GDM1 (cell line): ENCODE results near the gene C2CD4B.

Experiments
- DNase-seq: peaks from one replicate; lab custom pipeline; 2025; lab: John Stamatoyannopoulos, UW

The C2CD4B gene, protein sequence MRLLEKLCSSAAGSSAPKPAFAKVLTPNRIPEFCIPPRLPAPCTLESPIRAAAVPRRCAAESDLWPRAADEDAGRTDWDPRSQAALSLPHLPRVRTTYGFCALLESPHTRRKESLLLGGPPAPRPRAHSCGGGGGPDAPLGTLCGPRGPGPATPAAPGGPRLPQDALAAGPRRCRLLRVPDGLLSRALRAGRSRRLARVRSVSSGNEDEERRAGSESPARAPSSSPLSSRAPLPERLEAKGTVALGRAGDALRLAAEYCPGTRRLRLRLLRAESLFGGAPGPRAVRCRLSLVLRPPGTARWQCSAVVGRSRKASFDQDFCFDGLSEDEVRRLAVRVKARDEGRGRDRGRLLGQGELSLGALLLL

DNA sequence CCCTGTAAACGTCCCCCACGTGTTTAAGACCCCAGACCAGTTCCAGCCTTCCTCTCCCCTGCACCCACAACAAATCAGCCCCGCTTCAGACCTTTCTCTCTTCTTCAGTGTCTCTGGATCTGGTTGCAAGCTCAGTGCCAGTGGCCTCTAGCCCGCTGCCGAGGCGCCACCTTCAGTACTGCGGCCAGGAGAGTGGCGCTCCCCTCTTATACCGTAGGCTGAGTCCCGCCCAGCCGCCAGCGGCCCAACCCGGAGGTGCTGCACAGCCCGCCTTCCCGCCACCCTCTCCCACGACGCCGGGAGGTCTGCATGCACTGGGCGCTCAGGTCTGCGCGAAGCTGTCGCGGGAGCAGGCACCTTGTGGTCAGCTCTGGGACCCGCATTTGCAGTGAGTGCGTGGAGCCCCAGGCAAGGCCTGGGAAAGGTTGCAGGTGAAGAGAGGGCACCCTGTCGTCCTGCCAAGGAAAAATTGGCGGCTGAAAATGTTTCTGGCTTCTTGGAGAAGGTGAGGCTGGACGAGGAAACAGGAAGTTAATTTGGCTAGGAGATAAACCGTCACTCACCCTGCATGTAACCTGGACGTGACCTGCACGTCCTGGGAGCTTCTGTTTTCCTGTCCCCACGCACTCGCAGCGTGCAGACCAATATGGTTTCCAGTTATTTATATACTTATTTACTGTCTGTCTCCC, at the start of gene C2CD4B:
C2CD4B (minus strand) TSS at position 182 of the 689 bp plus-strand sequence. CDS start 301 bp downstream, outside the sequence.
- DNase-seq: no peak

DNA sequence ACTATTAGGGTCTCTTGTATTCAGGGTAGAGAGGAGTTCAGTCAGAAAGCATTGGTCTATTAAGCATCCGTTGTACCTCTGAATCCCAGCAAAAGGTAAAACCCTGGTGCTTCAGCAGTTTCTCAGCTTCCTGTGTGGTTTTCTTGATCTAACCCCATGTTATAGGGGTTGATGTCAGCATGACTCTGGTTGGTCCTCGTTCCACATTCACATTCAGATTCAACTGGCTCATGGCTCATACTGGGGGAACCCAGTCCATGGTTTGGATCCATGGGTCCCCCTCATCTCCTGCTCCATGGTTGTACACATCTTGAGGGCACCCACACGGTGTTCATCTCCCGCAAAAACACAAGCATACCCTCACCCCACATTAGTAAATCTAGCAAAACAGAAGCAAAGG, 47.7 kb upstream of the C2CD4B start:
- DNase-seq: no peak

DNA sequence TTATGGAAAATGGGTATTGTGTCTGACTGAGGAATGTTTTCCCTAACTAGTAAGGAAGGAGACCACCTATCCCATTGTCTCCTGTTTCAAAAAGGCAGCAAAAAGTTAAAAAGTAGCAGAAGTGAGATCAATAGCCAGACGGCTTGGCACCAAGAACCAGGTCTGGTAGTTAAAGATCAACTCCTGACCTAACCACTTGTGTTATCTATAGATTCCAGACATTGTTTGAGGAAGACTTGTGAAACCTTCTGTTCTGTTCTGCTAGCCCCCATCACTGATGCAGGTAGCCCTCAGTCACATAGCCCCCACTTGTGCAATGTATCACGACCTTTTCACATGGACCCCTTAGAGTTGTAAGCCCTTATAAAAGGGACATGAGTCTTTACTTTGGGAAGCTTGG, 46.3 kb upstream of the C2CD4B start:
- no peak for DNase-seq

DNA sequence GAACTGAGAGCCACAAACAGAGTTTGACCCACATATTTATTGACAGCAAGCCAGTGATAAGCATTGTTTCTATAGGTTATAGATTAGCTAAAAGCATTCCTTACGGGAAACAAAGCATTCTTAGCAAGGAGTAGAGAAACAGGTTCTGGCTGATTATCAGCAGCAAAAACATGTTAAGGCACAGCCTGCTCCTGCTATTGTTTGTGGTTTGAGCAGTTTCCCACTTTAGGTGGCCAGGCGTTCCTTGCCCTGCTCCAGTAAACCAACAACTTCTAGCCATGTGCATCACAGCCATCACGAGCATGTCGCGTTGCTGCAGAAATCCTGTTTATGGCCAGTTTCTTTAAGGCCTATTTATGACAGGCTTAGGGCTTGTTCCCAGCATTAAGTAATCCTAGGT, 44.7 kb upstream of the C2CD4B start:
- no peak for DNase-seq

DNA sequence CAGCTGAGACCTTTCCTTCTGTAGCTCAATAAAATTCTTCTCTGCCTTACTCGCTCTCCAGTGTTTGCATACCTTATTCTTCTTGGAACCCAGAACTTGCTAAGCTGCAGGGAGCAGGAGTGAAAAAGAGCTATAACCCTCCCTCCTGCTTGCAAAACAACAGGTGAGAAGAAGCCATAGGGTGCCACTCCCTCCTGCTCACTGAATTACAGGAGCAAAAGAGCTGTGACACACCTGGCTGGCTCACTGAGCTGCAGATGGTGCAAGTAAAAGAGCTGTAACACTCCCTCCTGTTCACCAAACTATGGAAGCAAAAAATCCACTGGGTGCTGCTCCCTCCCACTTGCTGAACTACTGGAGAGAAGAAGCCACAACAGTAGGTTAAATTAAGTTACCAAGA, 44.2 kb upstream of the C2CD4B start:
- no peak for DNase-seq

DNA sequence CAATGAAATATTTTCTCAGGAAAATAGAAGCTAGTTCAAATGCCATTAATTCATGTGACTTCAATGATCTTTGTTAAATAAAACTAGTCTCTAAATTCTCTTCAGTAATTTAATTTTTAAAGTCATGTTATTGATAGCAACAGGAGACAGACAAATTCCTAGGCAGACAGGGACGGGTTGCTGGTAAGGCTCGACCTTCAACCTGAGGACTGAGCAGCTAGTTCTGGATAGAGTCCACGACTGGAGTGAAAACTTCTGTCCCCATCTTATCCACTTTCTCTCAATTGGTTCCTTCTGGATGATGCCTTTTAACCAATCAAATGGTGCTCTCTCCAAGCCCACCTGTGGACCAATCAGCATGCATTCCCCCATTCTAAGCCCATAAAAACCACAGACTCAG, 43.8 kb upstream of the C2CD4B start:
- no peak for DNase-seq

DNA sequence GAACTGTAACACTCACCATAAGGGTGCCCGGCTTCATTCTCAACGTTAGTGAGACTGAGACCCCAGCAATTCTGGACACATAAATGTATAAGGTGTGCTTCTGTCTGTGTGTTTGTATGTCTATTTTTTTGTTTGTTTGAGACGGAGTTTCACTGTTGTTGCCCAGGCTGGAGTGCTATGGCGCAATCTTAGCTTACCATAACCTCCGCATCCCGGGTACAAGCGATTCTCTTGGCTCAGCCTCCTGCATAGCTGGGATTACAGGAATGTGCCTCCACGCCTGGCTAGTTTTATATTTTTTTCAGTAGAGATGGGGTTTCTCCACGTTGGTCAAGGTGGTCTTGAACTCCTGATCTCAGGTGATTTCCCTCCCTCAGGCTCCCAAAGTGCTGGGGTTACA, 43.3 kb upstream of the C2CD4B start:
- no peak for DNase-seq

DNA sequence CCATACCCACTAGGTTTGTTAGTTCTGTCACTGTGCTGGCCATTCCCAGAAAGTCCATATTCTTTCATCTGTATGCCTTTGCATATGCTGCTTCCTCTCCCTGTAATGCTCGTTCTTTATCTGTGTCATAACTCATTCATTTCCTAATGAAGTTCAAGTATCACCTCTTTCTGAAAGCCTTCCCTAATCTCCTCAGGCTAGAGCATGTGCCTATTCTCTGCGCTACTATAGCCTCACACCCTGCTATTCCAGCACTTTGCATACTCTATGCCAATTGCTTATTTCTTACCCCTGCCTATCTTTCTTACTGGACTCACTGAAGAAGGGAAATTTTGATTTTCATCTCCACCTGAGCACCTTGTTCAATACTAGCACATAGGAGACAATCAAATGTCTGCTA, 25.6 kb upstream of the C2CD4B start:
- DNase-seq: no peak

DNA sequence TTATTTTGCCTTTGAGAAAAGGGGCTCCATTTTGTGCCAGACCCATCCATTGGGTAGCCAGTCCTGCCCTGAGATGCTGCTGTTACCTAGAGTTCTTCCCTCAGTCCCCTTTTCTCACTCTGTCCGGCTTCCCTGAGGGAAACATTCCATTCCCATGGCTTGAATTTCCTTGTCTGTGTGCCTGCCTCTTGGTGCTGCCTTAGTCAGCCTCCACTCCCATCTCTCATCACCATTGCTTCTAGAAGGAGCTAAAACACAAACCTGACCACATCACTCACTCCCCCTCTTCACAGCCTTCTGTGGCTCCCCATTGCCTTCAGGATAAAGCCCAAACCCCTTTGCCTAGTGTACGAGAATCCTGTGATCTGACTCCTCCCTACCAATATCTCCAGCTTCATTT, 25.2 kb upstream of the C2CD4B start:
- DNase-seq: no peak

DNA sequence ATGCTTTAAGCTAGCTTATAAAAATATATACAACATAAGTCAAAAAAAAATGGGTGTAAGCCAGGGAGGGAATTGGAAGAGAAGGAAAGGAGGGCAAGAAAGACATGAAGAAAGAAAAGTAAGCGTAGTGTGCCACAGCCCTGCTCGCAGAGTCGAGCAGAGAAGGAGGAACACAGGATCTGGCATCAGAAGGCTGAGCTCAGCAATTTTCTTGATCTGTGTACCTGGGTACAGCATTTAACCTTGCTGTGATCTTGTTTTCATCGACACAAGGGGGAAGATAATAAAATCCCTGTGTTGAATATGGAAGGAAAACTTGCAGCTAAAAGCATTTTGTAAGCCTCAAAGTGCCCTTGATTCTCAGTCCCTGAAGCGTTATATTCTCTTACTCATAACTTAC, 23.7 kb upstream of the C2CD4B start:
- no peak for DNase-seq

DNA sequence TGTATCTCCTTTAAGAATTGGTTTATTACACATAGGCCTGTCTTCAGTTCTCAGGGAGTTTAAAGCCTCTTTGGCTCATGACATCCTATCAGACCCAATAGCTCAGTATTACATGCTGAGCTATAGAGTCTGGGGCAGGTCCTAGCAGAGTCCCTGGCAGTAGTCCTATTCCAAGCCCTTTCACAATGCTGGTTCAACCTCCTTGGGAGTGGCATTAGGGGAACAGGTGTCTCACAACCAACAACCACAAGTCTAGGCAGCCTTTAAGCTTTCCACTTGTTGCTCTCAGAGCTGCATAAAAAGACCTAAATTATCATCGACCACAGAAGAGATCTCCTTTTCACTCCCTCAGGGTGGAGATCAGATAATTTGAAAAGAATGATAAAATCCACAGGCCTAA, 22.8 kb upstream of the C2CD4B start:
- no peak for DNase-seq

DNA sequence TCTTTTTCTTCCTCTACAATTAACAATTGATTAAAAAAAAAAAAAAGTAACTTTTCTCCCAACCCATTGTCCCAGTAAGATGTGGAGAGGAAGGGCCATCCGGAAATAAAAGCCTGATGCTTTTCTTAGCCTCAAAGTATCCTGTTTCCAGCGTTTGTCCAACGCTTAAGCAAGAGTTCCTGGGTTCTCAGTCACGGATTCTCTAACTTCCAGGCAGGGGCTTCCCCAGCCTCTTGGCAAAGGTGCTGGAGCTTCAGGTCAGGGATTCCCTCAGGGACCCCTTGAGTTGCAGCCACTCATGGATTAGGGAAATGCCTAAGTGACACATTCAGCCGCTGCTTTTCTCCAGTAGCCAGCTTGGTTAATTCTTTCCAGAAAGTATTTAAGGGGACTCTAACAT, 22.3 kb upstream of the C2CD4B start:
- no peak for DNase-seq

DNA sequence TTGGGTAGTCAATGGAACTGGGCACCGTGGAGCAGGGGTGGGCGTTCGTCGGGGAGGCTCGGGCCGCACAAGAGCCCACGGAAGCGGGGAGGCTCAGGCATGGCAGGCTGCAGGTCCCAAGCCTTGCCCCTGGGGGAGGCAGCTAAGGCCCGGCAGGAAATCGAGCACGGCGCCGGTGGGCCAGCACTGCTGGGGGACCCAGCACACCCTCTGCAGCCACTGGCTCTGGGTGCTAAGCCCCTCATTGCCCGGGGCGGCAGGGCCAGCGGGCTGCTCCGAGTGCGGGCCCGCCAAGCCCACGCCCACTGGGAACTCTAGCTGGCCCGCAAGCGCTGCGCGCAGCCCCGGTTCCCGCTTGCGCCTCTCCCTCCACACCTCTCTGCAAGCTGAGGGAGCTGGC, 21.5 kb upstream of the C2CD4B start:
- no peak for DNase-seq

DNA sequence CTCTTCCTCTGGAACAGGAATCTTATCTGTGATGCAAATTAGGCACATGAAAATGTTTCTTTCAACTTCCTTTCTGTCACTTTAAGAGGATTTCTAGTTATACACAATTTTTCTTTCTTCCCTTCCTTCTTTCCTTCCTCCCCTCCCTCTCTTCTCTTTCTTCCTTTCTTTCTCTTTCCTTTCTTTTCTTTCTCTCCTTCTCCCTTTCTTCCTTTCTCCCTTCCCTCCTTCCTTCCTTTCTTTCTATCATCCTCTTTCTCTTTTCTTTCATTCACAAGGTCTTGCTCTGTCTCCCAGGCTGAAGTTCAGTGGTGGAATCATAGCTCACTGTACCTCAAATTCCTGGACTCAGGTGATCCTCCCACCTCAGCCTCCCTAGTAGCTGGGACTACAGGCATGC, 18.0 kb upstream of the C2CD4B start:
- no peak for DNase-seq

DNA sequence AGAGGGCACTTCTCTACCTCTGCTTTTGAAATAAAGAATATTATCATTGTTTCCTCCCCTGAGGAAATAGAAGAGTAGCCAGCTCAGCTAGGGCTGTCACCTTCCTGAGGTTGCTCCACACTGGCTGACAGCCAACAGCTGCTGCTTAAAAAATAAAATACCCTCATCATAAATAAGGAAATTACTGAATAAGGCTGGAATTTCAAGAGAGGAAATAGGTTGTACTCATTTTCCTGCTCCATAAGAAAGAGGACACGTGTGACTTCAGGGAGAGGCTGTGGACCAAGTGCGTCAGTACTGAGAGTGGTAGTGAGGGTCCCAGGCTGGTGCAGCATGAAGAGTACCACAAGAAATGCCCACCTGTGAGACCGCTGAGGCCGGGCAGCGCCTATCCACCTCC, 8.1 kb upstream of the C2CD4B start:
- DNase-seq: no peak

DNA sequence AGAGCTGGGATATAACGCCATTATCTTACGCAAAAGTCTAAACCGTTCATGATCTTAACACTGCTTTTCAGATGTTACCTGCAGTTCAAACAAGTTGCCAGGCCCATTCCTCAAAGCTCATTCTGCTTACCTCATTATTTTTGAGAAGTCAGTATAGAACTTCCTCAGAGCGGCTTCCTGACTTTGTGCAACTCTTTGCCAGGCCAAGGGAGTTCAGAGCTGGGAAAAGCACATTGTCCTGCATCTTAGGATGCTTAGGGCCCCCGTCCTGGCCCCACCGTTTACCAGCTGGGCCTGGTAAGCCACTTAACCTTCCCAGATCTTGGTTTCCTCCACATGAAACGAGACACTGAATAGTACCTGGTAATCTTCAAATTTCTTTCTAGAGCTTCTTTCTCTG, 6.8 kb upstream of the C2CD4B start:
- DNase-seq: no peak

DNA sequence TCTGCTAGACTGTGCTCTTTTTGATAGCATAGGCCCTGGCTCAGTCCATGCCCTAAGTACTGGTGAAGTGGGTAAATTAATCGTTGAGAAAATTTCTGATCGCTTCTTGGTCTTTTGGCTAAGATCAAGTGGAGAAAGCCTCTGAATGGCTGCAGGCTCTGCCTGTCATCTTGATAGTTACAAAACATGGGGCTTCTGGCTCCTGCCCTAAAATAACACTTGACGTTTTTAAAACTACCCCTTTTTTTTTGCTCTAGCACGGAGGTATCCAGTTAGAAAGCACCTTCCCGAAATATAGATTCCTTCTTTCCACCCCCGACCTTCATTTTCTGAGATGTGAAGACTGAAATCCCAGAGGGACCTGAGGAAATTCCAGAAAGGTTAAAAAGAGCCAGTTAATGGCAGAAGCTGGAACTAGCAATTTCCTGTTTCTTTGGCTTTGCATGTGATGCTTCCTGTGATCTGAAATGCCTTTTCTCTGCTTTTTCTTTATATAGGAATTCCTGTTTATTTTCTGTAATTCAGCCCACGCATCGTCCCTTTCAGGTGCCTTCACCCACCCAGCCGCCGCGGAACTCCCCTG, 799 bp upstream of the C2CD4B start:
- DNase-seq: no peak

DNA sequence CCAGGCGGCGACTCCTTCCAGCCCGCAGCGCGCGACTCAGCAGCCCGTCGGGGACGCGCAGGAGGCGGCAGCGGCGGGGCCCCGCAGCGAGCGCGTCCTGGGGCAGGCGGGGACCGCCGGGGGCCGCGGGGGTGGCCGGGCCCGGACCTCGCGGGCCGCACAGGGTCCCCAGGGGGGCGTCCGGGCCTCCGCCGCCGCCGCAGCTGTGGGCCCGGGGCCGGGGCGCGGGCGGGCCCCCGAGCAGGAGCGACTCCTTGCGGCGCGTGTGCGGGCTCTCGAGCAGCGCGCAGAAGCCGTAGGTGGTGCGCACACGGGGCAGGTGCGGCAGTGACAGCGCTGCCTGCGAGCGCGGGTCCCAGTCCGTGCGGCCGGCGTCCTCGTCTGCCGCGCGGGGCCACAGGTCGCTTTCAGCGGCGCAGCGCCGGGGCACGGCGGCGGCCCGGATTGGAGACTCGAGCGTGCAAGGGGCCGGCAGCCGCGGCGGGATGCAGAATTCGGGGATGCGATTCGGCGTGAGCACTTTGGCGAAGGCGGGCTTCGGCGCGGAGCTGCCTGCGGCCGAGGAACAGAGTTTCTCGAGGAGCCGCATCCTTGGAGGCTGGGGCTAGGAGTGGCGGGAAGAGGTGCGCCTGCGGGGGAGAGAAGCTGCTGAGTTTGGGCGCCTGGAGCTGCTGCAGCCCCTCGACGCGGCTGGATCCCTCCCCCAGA, 535 bp downstream of the C2CD4B start:
- DNase-seq: no peak

DNA sequence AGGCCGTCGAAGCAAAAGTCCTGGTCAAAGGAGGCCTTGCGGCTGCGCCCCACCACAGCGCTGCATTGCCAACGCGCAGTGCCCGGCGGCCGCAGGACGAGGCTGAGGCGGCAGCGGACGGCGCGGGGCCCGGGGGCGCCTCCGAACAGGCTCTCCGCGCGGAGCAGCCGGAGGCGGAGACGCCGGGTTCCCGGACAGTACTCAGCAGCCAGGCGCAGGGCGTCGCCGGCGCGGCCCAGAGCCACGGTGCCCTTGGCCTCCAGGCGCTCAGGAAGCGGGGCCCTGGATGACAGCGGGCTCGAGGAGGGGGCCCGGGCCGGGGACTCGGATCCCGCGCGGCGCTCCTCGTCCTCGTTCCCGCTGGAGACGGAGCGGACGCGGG, 1.1 kb downstream of the C2CD4B start:
- DNase-seq: no peak

DNA sequence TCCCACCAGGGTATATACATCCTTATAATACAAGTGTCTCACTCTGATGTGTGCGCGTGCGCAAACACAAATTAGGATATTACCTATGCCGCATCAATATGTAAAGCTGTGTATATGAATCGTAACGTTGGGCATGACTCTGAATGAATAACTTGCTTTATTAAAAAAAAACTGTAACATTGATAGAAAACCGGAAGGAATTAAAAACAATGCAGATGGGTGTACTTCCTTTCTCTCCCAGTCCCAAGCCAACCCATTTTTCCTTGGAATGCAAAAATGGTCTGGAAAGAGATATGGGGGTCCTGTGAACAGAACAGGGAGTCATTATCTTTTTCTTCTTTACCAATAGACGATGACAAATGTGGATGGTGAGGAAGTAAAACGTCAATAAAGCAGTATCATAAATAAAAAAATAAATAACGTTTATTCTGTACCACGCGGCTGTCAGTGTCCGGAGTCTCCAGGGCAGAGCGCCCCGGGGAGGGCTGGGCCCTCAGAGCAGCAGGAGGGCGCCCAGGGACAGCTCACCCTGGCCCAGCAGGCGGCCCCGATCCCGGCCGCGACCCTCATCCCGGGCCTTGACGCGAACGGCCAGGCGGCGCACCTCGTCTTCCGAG, 1.6 kb downstream of the C2CD4B start:
- no peak for DNase-seq

DNA sequence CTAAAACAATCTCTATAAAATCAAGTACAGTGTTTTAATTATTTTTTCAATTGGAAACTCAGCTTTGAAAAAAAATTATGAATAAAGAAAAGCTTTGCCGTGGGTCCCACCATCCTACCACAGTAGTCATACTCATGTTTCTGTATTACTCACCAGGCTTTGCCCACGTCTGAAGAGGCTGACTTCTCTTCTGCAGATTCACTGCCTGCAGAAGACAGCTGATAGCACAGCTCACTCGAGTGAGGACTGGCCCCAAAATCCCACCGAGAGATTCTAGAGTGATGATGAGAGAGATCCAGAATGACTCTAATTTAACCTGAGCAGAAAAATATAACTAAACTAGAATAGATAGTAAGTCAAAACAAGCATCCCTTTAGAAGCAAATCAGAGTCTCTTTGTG, 11.9 kb downstream of the C2CD4B start:
- no peak for DNase-seq

DNA sequence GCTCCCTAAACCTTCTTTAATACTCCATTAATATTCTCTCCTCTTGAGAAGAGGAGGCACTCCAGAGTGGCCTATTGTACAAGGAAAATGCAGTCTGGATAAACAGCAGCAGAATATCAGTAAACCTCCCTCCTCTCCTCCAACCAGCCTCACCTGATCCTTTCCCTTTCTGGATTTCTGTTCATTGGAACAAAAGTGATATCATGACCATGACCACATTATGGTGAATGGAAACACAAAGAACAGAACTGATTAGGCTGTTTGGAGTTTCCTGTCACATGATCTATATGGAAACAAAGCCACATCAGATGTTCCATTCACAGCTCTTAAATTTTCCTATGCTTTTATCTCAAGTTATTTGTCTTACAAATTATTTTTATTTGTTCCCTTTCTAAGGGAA, 14.6 kb downstream of the C2CD4B start:
- DNase-seq: no peak
